22Rv1 (cell line): ENCODE measurements around the gene SNRNP70.
A peak's percentile ranks its signal among the peaks of the same experiment; 100 is the strongest.
"Not testable (repeated sequence)": the region's sequence is repeated elsewhere in the genome, so short reads cannot be mapped to it uniquely, and the experiment has no call there.

Experiments
- H3K27ac ChIP-seq: fragments of 450-650 bp; 2 replicates; pipeline ENCODE4 v1.5.1; 2017
- CTCF ChIP-seq: fragments of 450-650 bp; IDR thresholded peaks from 2 replicates; pipeline ENCODE4 v1.5.1; 2017; ENCODE audit warnings: mild to moderate bottlenecking
- ZFX ChIP-seq: fragments of 450-650 bp; IDR thresholded peaks from 2 replicates; pipeline ENCODE4 v1.6.1; 2017; ENCODE audit warnings: antibody characterized with exemption, borderline replicate concordance

The SNRNP70 gene

GRCh38 chr19:49056101-49056901, 28.9 kb upstream of the SNRNP70 start:
- no peak overlapping the region for H3K27ac ChIP-seq
- peak; percentile 36 for TF ChIP-seq CTCF
- TF ChIP-seq ZFX: no peak

- H3K27ac ChIP-seq: not testable (repeated sequence)
Observed at GRCh38 chr19:49056902-49057596, 28.2 kb upstream of the SNRNP70 start.

- no peak within 1 kb of the TSS for H3K27ac ChIP-seq
- TF ChIP-seq CTCF: no peak
- no peak for TF ChIP-seq ZFX
Observed at GRCh38 chr19:49057636-49058234, 27.5 kb upstream of the SNRNP70 start, which contains the start of gene CGB7. Gene CGB7, minus strand, starts transcription at chr19:49057749. Its CDS starts 2,374 bp downstream, at chr19:49055375.

- no peak for TF ChIP-seq CTCF
- no peak for TF ChIP-seq ZFX
- no peak overlapping the region for H3K27ac ChIP-seq
Observed at GRCh38 chr19:49058562-49058961, 26.7 kb upstream of the SNRNP70 start.

GRCh38 chr19:49059053-49059452, 26.2 kb upstream of the SNRNP70 start:
- no peak overlapping the region for H3K27ac ChIP-seq
- TF ChIP-seq ZFX (no peak), CTCF (no peak)

- TF ChIP-seq ZFX (no peak), CTCF (no peak)
- H3K27ac ChIP-seq: no peak overlapping the region
Observed at GRCh38 chr19:49061000-49061399, 24.3 kb upstream of the SNRNP70 start.

- H3K27ac ChIP-seq: no peak overlapping the region
- TF ChIP-seq CTCF (no peak), ZFX (no peak)
Observed at GRCh38 chr19:49061445-49061844, 23.8 kb upstream of the SNRNP70 start.
